Measurements from ENCODE around the gene ARHGAP25.

The ARHGAP25 gene

DNA sequence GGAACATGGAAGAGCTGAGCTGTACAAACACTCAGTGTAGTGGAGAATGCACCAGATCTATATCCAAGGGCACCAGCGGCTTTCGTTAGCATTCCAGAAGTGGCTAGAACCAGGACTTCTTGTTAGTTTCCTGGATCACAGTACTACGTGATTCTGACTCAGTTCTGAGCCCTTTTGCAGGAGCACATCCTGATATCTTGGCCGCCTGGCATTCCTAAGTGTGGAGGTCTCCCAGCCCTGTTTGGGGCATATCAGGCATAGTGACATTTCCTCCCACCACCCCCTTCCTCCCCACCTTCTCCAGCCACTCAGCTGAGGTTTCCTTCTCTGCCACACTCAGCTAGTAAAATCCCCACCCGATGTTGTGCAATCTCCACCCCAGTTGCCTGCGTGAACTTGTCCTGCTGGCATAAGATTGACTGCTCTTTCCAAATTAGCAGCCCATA, 73.2 kb downstream of the ARHGAP25 start:
- TF ChIP-seq, protein P1, sequence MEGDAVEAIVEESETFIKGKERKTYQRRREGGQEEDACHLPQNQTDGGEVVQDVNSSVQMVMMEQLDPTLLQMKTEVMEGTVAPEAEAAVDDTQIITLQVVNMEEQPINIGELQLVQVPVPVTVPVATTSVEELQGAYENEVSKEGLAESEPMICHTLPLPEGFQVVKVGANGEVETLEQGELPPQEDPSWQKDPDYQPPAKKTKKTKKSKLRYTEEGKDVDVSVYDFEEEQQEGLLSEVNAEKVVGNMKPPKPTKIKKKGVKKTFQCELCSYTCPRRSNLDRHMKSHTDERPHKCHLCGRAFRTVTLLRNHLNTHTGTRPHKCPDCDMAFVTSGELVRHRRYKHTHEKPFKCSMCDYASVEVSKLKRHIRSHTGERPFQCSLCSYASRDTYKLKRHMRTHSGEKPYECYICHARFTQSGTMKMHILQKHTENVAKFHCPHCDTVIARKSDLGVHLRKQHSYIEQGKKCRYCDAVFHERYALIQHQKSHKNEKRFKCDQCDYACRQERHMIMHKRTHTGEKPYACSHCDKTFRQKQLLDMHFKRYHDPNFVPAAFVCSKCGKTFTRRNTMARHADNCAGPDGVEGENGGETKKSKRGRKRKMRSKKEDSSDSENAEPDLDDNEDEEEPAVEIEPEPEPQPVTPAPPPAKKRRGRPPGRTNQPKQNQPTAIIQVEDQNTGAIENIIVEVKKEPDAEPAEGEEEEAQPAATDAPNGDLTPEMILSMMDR (IDR thresholded peaks at IDR 0.05; ENCODE audit: low read depth, low read length): no peak
- no peak overlapping the region for H3K4me3 ChIP-seq (ENCODE audit: low read depth, low read length)

DNA sequence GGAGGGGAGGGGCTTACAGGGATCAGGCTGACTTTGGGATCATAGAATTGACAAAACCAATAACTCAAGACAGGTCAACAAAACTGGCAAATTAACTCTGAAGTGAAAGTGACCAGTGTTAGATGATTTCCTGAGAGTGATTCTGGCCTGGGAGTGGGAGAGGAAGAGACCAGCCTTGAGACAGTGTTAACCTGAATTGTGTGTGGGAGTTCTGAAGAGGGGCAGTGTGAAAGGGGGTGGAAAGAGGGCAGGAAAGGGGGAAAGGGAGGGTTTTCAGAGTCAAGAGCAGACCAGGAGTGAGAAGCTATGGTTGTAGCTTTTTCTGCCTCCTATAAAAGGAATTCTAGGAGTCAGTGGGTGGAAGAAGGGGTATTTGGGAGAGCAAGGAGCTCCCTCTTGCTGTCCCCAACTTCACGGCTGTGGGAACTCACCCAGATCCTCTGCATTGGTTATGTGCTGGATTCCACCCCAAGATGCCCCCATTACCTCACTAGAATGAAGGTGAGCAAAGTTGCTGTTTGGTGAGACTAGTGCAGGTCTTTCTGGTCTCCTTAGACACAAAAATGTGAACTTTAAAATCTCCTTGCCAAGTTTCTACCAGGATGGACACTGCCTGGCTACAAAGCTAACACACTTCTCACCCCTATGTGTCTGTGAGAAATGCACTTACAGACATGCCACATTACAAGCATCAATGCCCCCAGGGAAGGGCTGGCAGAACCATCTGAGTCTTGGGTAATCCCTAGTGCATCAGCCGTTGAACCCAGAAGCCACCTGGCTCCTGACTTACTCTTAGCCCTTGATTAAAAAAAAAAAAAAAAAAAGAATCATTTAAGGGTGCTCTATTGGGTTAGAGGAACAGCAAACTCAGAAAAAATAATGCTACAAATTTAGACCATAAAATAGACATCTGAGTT, 75.0 kb downstream of the ARHGAP25 start:
- TF ChIP-seq, protein P1 (IDR thresholded peaks at IDR 0.05; ENCODE audit: low read depth, low read length): no peak
- no peak overlapping the region for H3K4me3 ChIP-seq (ENCODE audit: low read depth, low read length)

DNA sequence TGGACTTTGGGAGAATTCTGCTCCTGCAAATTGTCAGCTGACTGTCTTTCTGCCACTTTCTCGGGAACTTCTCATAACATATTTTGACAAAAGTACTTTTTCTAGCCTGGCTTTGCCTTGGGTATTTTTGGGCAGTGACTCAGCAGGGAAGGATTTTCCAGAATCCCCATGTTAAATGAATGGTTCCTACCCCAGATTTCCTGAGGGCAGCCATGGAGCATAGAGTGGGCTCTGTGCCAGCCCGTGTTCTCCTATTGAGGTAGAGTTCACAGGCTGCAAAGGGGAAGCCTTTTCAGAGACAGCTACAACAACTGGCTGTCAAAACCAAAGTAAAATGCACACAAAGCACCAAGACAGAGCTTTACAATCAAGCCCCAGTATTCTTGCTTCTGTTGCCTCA, 76.8 kb downstream of the ARHGAP25 start:
- no peak overlapping the region for H3K4me3 ChIP-seq (ENCODE audit: low read depth, low read length)
- TF ChIP-seq, protein P1 (IDR thresholded peaks at IDR 0.05; ENCODE audit: low read depth, low read length): no peak

DNA sequence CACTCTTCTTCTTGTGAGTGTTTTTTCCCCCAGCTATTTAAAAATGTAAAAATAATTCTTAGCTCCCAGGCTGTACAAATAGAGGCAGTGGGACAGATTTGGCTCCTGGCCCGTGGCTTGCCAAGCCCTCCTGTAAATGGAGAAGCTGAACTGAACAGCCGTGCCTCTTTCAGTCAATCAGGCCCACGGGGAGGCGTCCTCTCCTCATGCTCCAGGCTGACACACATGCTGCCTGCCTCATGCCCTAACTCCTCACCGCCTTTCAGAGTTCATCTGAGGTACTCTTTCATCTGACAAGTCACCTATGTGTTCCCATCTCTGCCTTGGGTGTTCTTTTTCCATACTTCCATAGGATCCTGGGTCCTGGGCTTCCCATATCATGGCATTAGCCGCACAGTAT, 77.6 kb downstream of the ARHGAP25 start:
- TF ChIP-seq, protein P1 (IDR thresholded peaks at IDR 0.05; ENCODE audit: low read depth, low read length): no peak
- H3K4me3 ChIP-seq (ENCODE audit: low read depth, low read length): no peak overlapping the region

DNA sequence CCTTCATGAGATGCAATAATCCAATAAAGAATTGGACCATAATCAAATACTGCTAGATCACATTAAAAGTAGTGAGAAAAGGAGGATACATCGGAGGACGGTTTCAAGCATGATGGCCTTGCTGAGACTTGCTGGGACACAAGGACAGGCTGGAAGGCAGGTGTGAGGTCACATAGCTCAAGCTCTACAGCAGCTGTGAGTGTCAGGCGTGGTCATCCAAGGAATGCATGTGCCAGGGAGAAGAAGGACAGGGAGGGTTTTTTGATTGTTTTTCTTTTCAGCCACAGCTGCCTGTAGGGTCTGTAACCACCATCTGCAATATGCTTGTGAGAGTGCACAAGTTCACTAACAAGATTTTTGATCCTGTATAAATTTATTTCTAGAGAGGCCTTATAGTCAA, 79.0 kb downstream of the ARHGAP25 start:
- no peak overlapping the region for H3K4me3 ChIP-seq (ENCODE audit: low read depth, low read length)
- TF ChIP-seq, protein P1 (IDR thresholded peaks at IDR 0.05; ENCODE audit: low read depth, low read length): no peak

DNA sequence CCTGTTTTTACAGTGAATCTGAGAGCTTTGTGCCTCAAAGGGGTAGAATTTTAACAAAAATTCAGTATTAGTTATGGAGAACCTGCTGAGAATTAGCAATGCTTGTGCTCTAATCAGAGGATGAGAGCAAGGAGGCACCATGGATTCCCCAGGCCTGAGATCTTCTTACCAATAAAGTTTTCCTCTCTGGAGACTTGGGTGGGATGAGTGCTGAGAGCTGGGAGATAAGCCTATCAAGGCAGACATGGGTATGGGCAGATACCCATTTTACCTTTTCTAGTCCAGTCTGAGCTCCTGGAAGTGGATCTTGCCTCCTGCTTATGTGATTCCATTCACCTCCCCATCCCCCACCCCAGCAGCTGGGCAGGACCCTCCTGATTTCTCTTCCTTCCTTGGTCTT, 82.7 kb downstream of the ARHGAP25 start:
- TF ChIP-seq, protein P1 (IDR thresholded peaks at IDR 0.05; ENCODE audit: low read depth, low read length): no peak
- no peak overlapping the region for H3K4me3 ChIP-seq (ENCODE audit: low read depth, low read length)

DNA sequence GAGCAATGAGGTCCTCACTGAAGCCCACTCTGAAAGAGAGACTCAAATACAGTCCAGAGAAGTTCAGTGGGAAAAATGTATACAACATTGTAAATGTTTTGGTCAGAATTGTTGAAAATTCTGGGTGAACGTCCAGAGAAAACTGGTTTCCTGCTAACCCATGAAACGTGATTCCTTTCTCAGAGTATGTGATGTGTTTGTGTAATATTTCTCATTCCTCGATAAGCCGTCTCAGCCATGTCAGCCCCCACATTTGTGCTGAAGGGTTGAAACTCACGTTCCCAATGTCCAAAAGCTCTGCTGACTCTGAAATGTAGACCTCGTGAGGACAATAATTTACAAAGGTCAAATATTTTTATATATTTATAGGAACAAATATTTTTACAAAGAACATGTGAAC, 84.9 kb downstream of the ARHGAP25 start:
- TF ChIP-seq, protein P1 (IDR thresholded peaks at IDR 0.05; ENCODE audit: low read depth, low read length): no peak
- H3K4me3 ChIP-seq (ENCODE audit: low read depth, low read length): no peak overlapping the region
